Gastroesophageal sphincter (tissue), 4 donors: Measurements from ENCODE around the gene ATRN. TPM values are rescaled to one million over a fixed set of nuclear protein-coding genes. Genes with fewer than 3 reads are reported as not detected.

Experiments
- ATAC-seq: fragments of 150-250 bp; one replicate; pipeline ENCODE4 v1.9.1; 2016; ENCODE audit warnings: mild to moderate bottlenecking, moderate library complexity
- H3K27ac ChIP-seq, 4 donors: fragments of 200-600 bp; sonication (generic) in 3 of 4; 1 replicate in 3 of 4; 2 replicates in 1 of 4; pipeline ENCODE4 v1.5.1; 2016 to 2019
- H3K27me3 ChIP-seq: fragments of 200-600 bp; sonication (generic); one replicate; pipeline ENCODE4 v1.5.1; 2019
- H3K36me3 ChIP-seq, 2 donors: fragments of 200-600 bp; sonication (generic); one replicate each; pipeline ENCODE4 v1.5.1; 2019; ENCODE audit warnings: control low read depth in 1 of 2
- H3K4me1 ChIP-seq, 3 donors: fragments of 200-600 bp; sonication (generic); 1 replicate in 2 of 3; 2 replicates in 1 of 3; pipeline ENCODE4 v1.5.1; 2016 to 2019; ENCODE audit warnings: control low read depth in 2 of 3
- H3K4me3 ChIP-seq, 2 donors: fragments of 200-600 bp; sonication (generic); one replicate each; pipeline ENCODE4 v1.5.1; 2019; ENCODE audit warnings: mild to moderate bottlenecking in 1 of 2, moderate library complexity in 1 of 2
- H3K9me3 ChIP-seq, 3 donors: fragments of 200-600 bp; sonication (generic); one replicate each; pipeline ENCODE4 v1.5.1; 2017 to 2019; ENCODE audit warnings: control low read depth in 2 of 3
- CTCF ChIP-seq, 4 experiments: fragments of 200-600 bp in 2 of 4; fragments of 450-650 bp in 2 of 4; sonication (generic) in 1 of 4; IDR thresholded peaks; one replicate each; pipeline ENCODE4 v1.5.1; 2017 to 2019; ENCODE audit warnings: antibody characterized with exemption in 4 of 4, mild to moderate bottlenecking in 2 of 4, moderate library complexity in 2 of 4
- EP300 ChIP-seq: sonication (generic); formaldehyde crosslinking; IDR thresholded peaks from one replicate; pipeline ENCODE4 v1.6.1; 2017; ENCODE audit warnings: antibody characterized with exemption, mild to moderate bottlenecking
- POLR2A ChIP-seq, 2 donors: fragments of 450-650 bp; IDR thresholded peaks; one replicate each; pipeline ENCODE4 v1.6.1; 2017; ENCODE audit warnings: antibody characterized with exemption in 2 of 2, mild to moderate bottlenecking in 2 of 2, moderate library complexity in 1 of 2
- POLR2AphosphoS5 ChIP-seq: sonication (generic); formaldehyde crosslinking; IDR thresholded peaks from one replicate; pipeline ENCODE4 v1.6.1; 2017; ENCODE audit warnings: antibody characterized with exemption
- WGBS, 2 donors: methylation state at CpG; one replicate each; pipeline ENCODE4 v1.1.5; 2018; ENCODE audit warnings: low coverage in 1 of 2; 5-methylcytosine and 5-hydroxymethylcytosine counted together
- total RNA-seq, 4 donors: library from RNA; depleted of rRNA; stranded (reverse); fragments of >200 nt; gene quantifications; one replicate each; pipeline ENCODE4 v1.1.0, GENCODE V29; 2016

ATRN gene
- total RNA-seq, 4 donors from 2014 or later, result 16.7 to 22.2 (median 19.4) TPM

- no peaks in the 10 kb centered on the region for H3K4me1 ChIP-seq
- 94 to 95% methylated on average over 2 of the region's 2 CpGs for WGBS, 2 donors
- TF ChIP-seq POLR2A (IDR thresholded peaks at IDR 0.05), result no peak
- no peak for TF ChIP-seq POLR2AphosphoS5
- TF ChIP-seq EP300, result no peak
- no peak for TF ChIP-seq CTCF (IDR thresholded peaks at IDR 0.05)
- H3K4me3 ChIP-seq, result no peak overlapping the region
- no peak for ATAC-seq
- H3K27ac ChIP-seq, result no peak overlapping the region
- H3K36me3 ChIP-seq, result peaks cover 0 to 48% of the 10 kb centered on the region in 2 donors
- no peaks in the 10 kb centered on the region for H3K27me3 ChIP-seq
- no peaks in the 10 kb centered on the region for H3K9me3 ChIP-seq
Observed at GRCh38 chr20:3565851-3566250, 95.0 kb downstream of the ATRN start.

GRCh38 chr20:3572151-3572550, 101.3 kb downstream of the ATRN start:
- H3K4me1 ChIP-seq, result no peaks in the 10 kb centered on the region
- H3K27ac ChIP-seq, result no peak overlapping the region
- H3K9me3 ChIP-seq, result no peaks in the 10 kb centered on the region
- WGBS, 2 donors, result 43 to 75% methylated on average over 1 of the region's 1 CpG
- no peak for TF ChIP-seq POLR2AphosphoS5
- TF ChIP-seq CTCF (IDR thresholded peaks at IDR 0.05), result no peak
- no peak for TF ChIP-seq EP300
- no peak for TF ChIP-seq POLR2A (IDR thresholded peaks at IDR 0.05)
- no peak overlapping the region for H3K4me3 ChIP-seq
- peaks cover 2 to 53% of the 10 kb centered on the region in 2 donors for H3K36me3 ChIP-seq
- ATAC-seq, result no peak
- no peaks in the 10 kb centered on the region for H3K27me3 ChIP-seq

- H3K4me3 ChIP-seq, result no peak overlapping the region
- H3K36me3 ChIP-seq, result peaks cover 2 to 80% of the 10 kb centered on the region in 2 donors
- no peaks in the 10 kb centered on the region for H3K9me3 ChIP-seq
- ATAC-seq, result no peak
- H3K27me3 ChIP-seq, result no peaks in the 10 kb centered on the region
- no peaks in the 10 kb centered on the region for H3K4me1 ChIP-seq
- TF ChIP-seq POLR2A (IDR thresholded peaks at IDR 0.05) (no peak), EP300 (no peak), POLR2AphosphoS5 (no peak), CTCF (IDR thresholded peaks at IDR 0.05) (no peak)
- no peak overlapping the region for H3K27ac ChIP-seq
Observed at GRCh38 chr20:3576363-3576762, 105.5 kb downstream of the ATRN start.

GRCh38 chr20:3577366-3577765, 106.5 kb downstream of the ATRN start:
- Histone ChIP-seq H3K4me1 (no peaks in the 10 kb centered on the region), H3K9me3 (no peaks in the 10 kb centered on the region), H3K36me3 (peaks cover 2 to 86% of the 10 kb centered on the region in 2 donors), H3K27ac (no peak overlapping the region), H3K4me3 (no peak overlapping the region), H3K27me3 (no peaks in the 10 kb centered on the region)
- no peak for TF ChIP-seq POLR2A (IDR thresholded peaks at IDR 0.05)
- no peak for TF ChIP-seq CTCF (IDR thresholded peaks at IDR 0.05)
- TF ChIP-seq POLR2AphosphoS5, result no peak
- TF ChIP-seq EP300, result no peak
- ATAC-seq, result no peak
- 100% methylated on average over 1 of the region's 1 CpG; no CpG with 5 or more reads in 1 of the 2 donors for WGBS, 2 donors

GRCh38 chr20:3580412-3580811, 109.6 kb downstream of the ATRN start:
- 80 to 94% methylated on average over 3 of the region's 3 CpGs for WGBS, 2 donors
- H3K9me3 ChIP-seq, result no peaks in the 10 kb centered on the region
- ATAC-seq, result no peak
- no peak overlapping the region for H3K4me3 ChIP-seq
- peaks cover 2 to 88% of the 10 kb centered on the region in 2 donors for H3K36me3 ChIP-seq
- no peak overlapping the region for H3K27ac ChIP-seq
- no peak for TF ChIP-seq CTCF (IDR thresholded peaks at IDR 0.05)
- no peak for TF ChIP-seq POLR2A (IDR thresholded peaks at IDR 0.05)
- no peak for TF ChIP-seq EP300
- TF ChIP-seq POLR2AphosphoS5, result no peak
- H3K27me3 ChIP-seq, result no peaks in the 10 kb centered on the region
- H3K4me1 ChIP-seq, result no peaks in the 10 kb centered on the region
